ENCODE data around the gene PARD6A. TPM values are rescaled to one million over a fixed set of nuclear protein-coding genes. Genes with fewer than 3 reads are reported as not detected.

The PARD6A gene
- total and polyA plus RNA-seq, 2 donors (not counting 1 experiment from before 2014, with no cell fraction given) = 0.36 to 4.8 TPM

GRCh38 chr16:67675999-67676398 is 15.2 kb downstream of the PARD6A start:
- no peaks in the 10 kb centered on the region for H3K27me3 ChIP-seq (ENCODE audit: control insufficient read depth, insufficient read depth, low read length)
- H3K4me3 ChIP-seq (replicated peaks in 1 of 4; ENCODE audit: control extremely low read depth in 1 of 4, insufficient read depth in 1 of 4, low read depth in 3 of 4, low read length in 4 of 4) = no peak overlapping the region
- H3K36me3 ChIP-seq (ENCODE audit: control insufficient read depth, insufficient read depth, low read length) = peaks cover 2% of the 10 kb centered on the region
- H3K4me1 ChIP-seq (ENCODE audit: control insufficient read depth, extremely low read depth, insufficient read depth, low read length) = peaks cover 4% of the 10 kb centered on the region
- H4K20me1 ChIP-seq (ENCODE audit: control insufficient read depth, extremely low read depth, insufficient read depth, low read length) = no peaks in the 10 kb centered on the region
- H3K9me3 ChIP-seq (ENCODE audit: control insufficient read depth, insufficient read depth, low read depth, low read length) = no peaks in the 10 kb centered on the region
- no peak overlapping the region for H3K9ac ChIP-seq (ENCODE audit: insufficient read depth, low read length)
- H3K27ac ChIP-seq (ENCODE audit: insufficient read depth, low read length) = no peak overlapping the region
- no peak for TF ChIP-seq CTCF (conservative IDR thresholded peaks at IDR 0.05 in 1 of 2, IDR thresholded peaks at IDR 0.05 in 1 of 2; ENCODE audit: low read depth in 1 of 2, low read length in 2 of 2)
- TF ChIP-seq EZH2 (IDR thresholded peaks at IDR 0.05; ENCODE audit: low read length, missing control alignments) = no peak
- H3K4me2 ChIP-seq (ENCODE audit: extremely low read depth, insufficient read depth, low read length) = no peak overlapping the region
- H2AFZ ChIP-seq (ENCODE audit: low read length) = no peak overlapping the region
- DNase-seq (ENCODE audit: low read depth in 2 of 2) = no peak
- H3K79me2 ChIP-seq (ENCODE audit: control insufficient read depth, insufficient read depth, low read length) = no peaks in the 10 kb centered on the region

- Histone ChIP-seq H2AFZ (ENCODE audit: low read length) (no peak overlapping the region), H3K27me3 (ENCODE audit: control insufficient read depth, insufficient read depth, low read length) (no peaks in the 10 kb centered on the region), H3K4me1 (ENCODE audit: control insufficient read depth, extremely low read depth, insufficient read depth, low read length) (peaks cover 4% of the 10 kb centered on the region), H3K4me2 (ENCODE audit: extremely low read depth, insufficient read depth, low read length) (no peak overlapping the region), H3K36me3 (ENCODE audit: control insufficient read depth, insufficient read depth, low read length) (peaks cover 2% of the 10 kb centered on the region), H3K9ac (ENCODE audit: insufficient read depth, low read length) (no peak overlapping the region), H3K4me3 (replicated peaks in 1 of 4; ENCODE audit: control extremely low read depth in 1 of 4, insufficient read depth in 1 of 4, low read depth in 3 of 4, low read length in 4 of 4) (no peak overlapping the region), H3K79me2 (ENCODE audit: control insufficient read depth, insufficient read depth, low read length) (no peaks in the 10 kb centered on the region), H3K9me3 (ENCODE audit: control insufficient read depth, insufficient read depth, low read depth, low read length) (no peaks in the 10 kb centered on the region), H4K20me1 (ENCODE audit: control insufficient read depth, extremely low read depth, insufficient read depth, low read length) (no peaks in the 10 kb centered on the region), H3K27ac (ENCODE audit: insufficient read depth, low read length) (no peak overlapping the region)
- TF ChIP-seq CTCF (conservative IDR thresholded peaks at IDR 0.05 in 1 of 2, IDR thresholded peaks at IDR 0.05 in 1 of 2; ENCODE audit: low read depth in 1 of 2, low read length in 2 of 2) (no peak), EZH2 (IDR thresholded peaks at IDR 0.05; ENCODE audit: low read length, missing control alignments) (no peak)
- DNase-seq (ENCODE audit: low read depth in 2 of 2) = no peak
These were observed 15.8 kb downstream of the PARD6A start for GRCh38 chr16:67676516-67676915.

- H3K27ac ChIP-seq (ENCODE audit: insufficient read depth, low read length) = no peak overlapping the region
- DNase-seq (ENCODE audit: low read depth in 2 of 2) = no peak
- peaks cover 4% of the 10 kb centered on the region for H3K4me1 ChIP-seq (ENCODE audit: control insufficient read depth, extremely low read depth, insufficient read depth, low read length)
- H3K9me3 ChIP-seq (ENCODE audit: control insufficient read depth, insufficient read depth, low read depth, low read length) = no peaks in the 10 kb centered on the region
- H3K27me3 ChIP-seq (ENCODE audit: control insufficient read depth, insufficient read depth, low read length) = no peaks in the 10 kb centered on the region
- peaks cover 2% of the 10 kb centered on the region for H3K36me3 ChIP-seq (ENCODE audit: control insufficient read depth, insufficient read depth, low read length)
- H3K79me2 ChIP-seq (ENCODE audit: control insufficient read depth, insufficient read depth, low read length) = no peaks in the 10 kb centered on the region
- no peak overlapping the region for H2AFZ ChIP-seq (ENCODE audit: low read length)
- no peak for TF ChIP-seq CTCF (conservative IDR thresholded peaks at IDR 0.05 in 1 of 2, IDR thresholded peaks at IDR 0.05 in 1 of 2; ENCODE audit: low read depth in 1 of 2, low read length in 2 of 2)
- no peak overlapping the region for H3K9ac ChIP-seq (ENCODE audit: insufficient read depth, low read length)
- no peaks in the 10 kb centered on the region for H4K20me1 ChIP-seq (ENCODE audit: control insufficient read depth, extremely low read depth, insufficient read depth, low read length)
- H3K4me2 ChIP-seq (ENCODE audit: extremely low read depth, insufficient read depth, low read length) = no peak overlapping the region
- no peak overlapping the region for H3K4me3 ChIP-seq (replicated peaks in 1 of 4; ENCODE audit: control extremely low read depth in 1 of 4, insufficient read depth in 1 of 4, low read depth in 3 of 4, low read length in 4 of 4)
These were observed 16.2 kb downstream of the PARD6A start for GRCh38 chr16:67676939-67677338.

Data from fibroblast of lung (primary cell).